Lung (tissue), 12 donors: ENCODE results near the gene TMEM52. TPM values are rescaled to one million over a fixed set of nuclear protein-coding genes. Genes with fewer than 3 reads are reported as not detected.

Experiments
- ATAC-seq: fragments of 200-7000 bp; cut with Tn5 transposase; one replicate; pipeline ENCODE4 v1.9.1; 2020; ENCODE audit warnings: moderate number of reproducible peaks; ENCODE audit not compliant: insufficient read depth, low FRiP score
- DNase-seq, 3 donors: peaks; one replicate each; pipeline ENCODE4 v3.0.0-alpha.2; 2013 to 2017
- H3K27ac ChIP-seq, 2 donors: one replicate each; pipeline ENCODE4 v1.5.1; 2013; ENCODE audit warnings: mild to moderate bottlenecking in 2 of 2, moderate library complexity in 2 of 2, control low read depth in 1 of 2, inconsistent platforms in 1 of 2, low read depth in 1 of 2, low read length in 1 of 2
- H3K27me3 ChIP-seq, 3 donors: one replicate each; pipeline ENCODE4 v1.5.1; 2013; ENCODE audit warnings: low read length in 2 of 3; ENCODE audit not compliant: control insufficient read depth in 3 of 3, insufficient read depth in 3 of 3
- H3K36me3 ChIP-seq, 4 donors: one replicate each; pipeline ENCODE4 v1.5.1; 2013; ENCODE audit warnings: low read length in 4 of 4, mild to moderate bottlenecking in 1 of 4, moderate library complexity in 1 of 4; ENCODE audit not compliant: control insufficient read depth in 4 of 4, insufficient read depth in 4 of 4
- H3K4me1 ChIP-seq, 5 donors: one replicate each; pipeline ENCODE4 v1.5.1; 2013; ENCODE audit warnings: low read length in 5 of 5, mild to moderate bottlenecking in 2 of 5, moderate library complexity in 1 of 5; ENCODE audit not compliant: control insufficient read depth in 5 of 5, insufficient read depth in 5 of 5
- H3K4me3 ChIP-seq: one replicate; pipeline ENCODE4 v1.5.1; 2013; ENCODE audit warnings: mild to moderate bottlenecking, control low read depth, moderate library complexity
- H3K9ac ChIP-seq, 2 donors: one replicate each; pipeline ENCODE4 v1.5.1; 2013; ENCODE audit warnings: low read length in 2 of 2, control low read depth in 1 of 2; ENCODE audit not compliant: insufficient read depth in 1 of 2
- H3K9me3 ChIP-seq, 4 donors: one replicate each; pipeline ENCODE4 v1.5.1; 2013; ENCODE audit warnings: low read length in 3 of 4, mild to moderate bottlenecking in 1 of 4, moderate library complexity in 1 of 4; ENCODE audit not compliant: control insufficient read depth in 4 of 4, insufficient read depth in 3 of 4
- CTCF ChIP-seq: IDR thresholded peaks from 2 replicates; pipeline ENCODE4 v1.5.1; 2012; ENCODE audit warnings: mild to moderate bottlenecking; ENCODE audit errors: control extremely low read depth, extremely low read depth
- WGBS, 2 donors: extraction: QIAGEN DNeasy Blood & Tissue Kit; methylation state at CpG; one replicate each; pipeline ENCODE4 v1.1.7; 2013; 5-methylcytosine and 5-hydroxymethylcytosine counted together
- polyA plus RNA-seq, 2 donors: library from polyadenylated mRNA; stranded (reverse); fragments of 200-250 nt; gene quantifications; one replicate each; pipeline ENCODE4 v1.2.1, GENCODE V29; 2013
- total RNA-seq, 2 donors: library from RNA; depleted of rRNA in 1 of 2; stranded (reverse); fragments of >200 nt in 1 of 2; gene quantifications; one replicate each; pipeline ENCODE4 v1.2.1, GENCODE V29; 2014 to 2021
- donor health status: control.
- donor health status: control.
- donor health status: Bipolar disorder and iron deficiency.
- donor health status: healthy.
- donor health status: DM: yes; HTN: yes; CAD: no.

TMEM52 gene
- total and polyA plus RNA-seq, 4 donors: 2.8 to 6.1 (median 3.1) TPM; not detected in 1

GRCh38 chr1:1928231-1929101 is 9.4 kb upstream of the TMEM52 start:
- Histone ChIP-seq H3K27me3 (peaks cover 0 to 4% (median 0%) of the 10 kb centered on the region in 3 donors), H3K9me3 (no peaks in the 10 kb centered on the region), H3K4me3 (no peak overlapping the region), H3K36me3 (no peaks in the 10 kb centered on the region), H3K4me1 (peaks cover 0 to 3% (median 0%) of the 10 kb centered on the region in 5 donors), H3K27ac (no peak overlapping the region), H3K9ac (no peak overlapping the region)
- DNase-seq (no peak), ATAC-seq (no peak)
- 62 to 77% methylated on average over 32 to 33 of the region's 34 CpGs for WGBS, 2 donors
- no peak for TF ChIP-seq CTCF

- Histone ChIP-seq H3K36me3 (no peaks in the 10 kb centered on the region), H3K27ac (peak overlapping the region in 1 of 2 donors; percentile 30), H3K4me1 (peaks cover 0 to 3% (median 0%) of the 10 kb centered on the region in 5 donors), H3K9ac (no peak overlapping the region), H3K4me3 (no peak overlapping the region), H3K27me3 (peaks cover 0 to 4% (median 0%) of the 10 kb centered on the region in 3 donors), H3K9me3 (no peaks in the 10 kb centered on the region)
- ATAC-seq: no peak
- WGBS, 2 donors: 73 to 88% methylated on average over 25 of the region's 25 CpGs
- TF ChIP-seq CTCF: no peak
- no peak for DNase-seq
These were observed 8.7 kb upstream of the TMEM52 start for GRCh38 chr1:1927751-1928150.

- Histone ChIP-seq H3K36me3 (no peaks in the 10 kb centered on the region), H3K27me3 (peaks cover 0 to 4% (median 0%) of the 10 kb centered on the region in 3 donors), H3K9me3 (no peaks in the 10 kb centered on the region), H3K9ac (no peak overlapping the region), H3K4me3 (no peak overlapping the region), H3K4me1 (peaks cover 0 to 3% (median 0%) of the 10 kb centered on the region in 5 donors), H3K27ac (no peak overlapping the region)
- TF ChIP-seq CTCF: no peak
- WGBS, 2 donors: 81 to 83% methylated on average over 20 to 21 of the region's 21 CpGs
- ATAC-seq (no peak), DNase-seq (peak in 1 of 3 donors; percentile 7)
These were observed 8.0 kb upstream of the TMEM52 start for GRCh38 chr1:1926886-1927660.
